Ovary (tissue), 10 donors: ENCODE data around the gene BAZ1A. TPM values are rescaled to one million over a fixed set of nuclear protein-coding genes. Genes with fewer than 3 reads are reported as not detected.
A peak's percentile ranks its signal among the peaks of the same experiment; 100 is the strongest.

Source experiments
- DNase-seq, 5 donors: peaks; one replicate each; pipeline ENCODE4 v3.0.0-alpha.2; 2019 to 2020
- H3K27ac ChIP-seq, 2 donors: fragments of 200-600 bp; one replicate each; pipeline versions ENCODE4 v1.5.1 to v1.8.0; 2019 to 2022
- H3K27me3 ChIP-seq: fragments of 200-600 bp; one replicate; pipeline ENCODE4 v1.8.0; 2022
- H3K36me3 ChIP-seq: fragments of 200-600 bp; sonication (generic); one replicate; pipeline ENCODE4 v1.5.1; 2019
- H3K4me1 ChIP-seq: one replicate; pipeline ENCODE4 v1.8.1; 2013; ENCODE audit warnings: mild to moderate bottlenecking, moderate library complexity; ENCODE audit not compliant: insufficient read depth
- H3K4me3 ChIP-seq: fragments of 200-600 bp; sonication (generic); one replicate; pipeline ENCODE4 v1.5.1; 2017
- H3K9me3 ChIP-seq, 2 donors: fragments of 200-600 bp in 1 of 2; sonication (generic) in 1 of 2; one replicate each; pipeline versions ENCODE4 v1.5.1 to v1.8.1; 2013 to 2019; ENCODE audit warnings: mild to moderate bottlenecking in 1 of 2, moderate library complexity in 1 of 2
- EP300 ChIP-seq: sonication (generic); formaldehyde crosslinking; IDR thresholded peaks from one replicate; pipeline ENCODE4 v1.6.1; 2017; ENCODE audit warnings: antibody characterized with exemption
- POLR2A ChIP-seq: fragments of 450-650 bp; IDR thresholded peaks from one replicate; pipeline ENCODE4 v1.6.1; 2017; ENCODE audit warnings: antibody characterized with exemption, mild to moderate bottlenecking, moderate library complexity
- WGBS, 3 donors: extraction: QIAGEN DNeasy Blood & Tissue Kit in 1 of 3; methylation state at CpG; one replicate each; pipeline versions ENCODE4 v1.1.5 to v1.1.7; 2013 to 2017; 5-methylcytosine and 5-hydroxymethylcytosine counted together
- intact Hi-C, 4 donors: fragments of 100-400 bp; cut with DNase I; formaldehyde crosslinking; loops; one replicate each; pipeline versions ENCODE4 v1.11.0 to v1.15.1; 2022 to 2023
- long read RNA-seq, 3 donors: library from polyadenylated mRNA in 2 of 3; unstranded in 2 of 3; transcript quantifications; one replicate each; pipeline ENCODE4 v2.0.0 and lab custom pipeline, GENCODE V29; 2021 to 2026
- polyA plus RNA-seq, 2 donors: library from polyadenylated mRNA; stranded (reverse); fragments of 200-250 nt in 1 of 2; fragments of 350-450 nt in 1 of 2; fragmentation: Illumina TruSeq in 1 of 2; extraction: RNeasy Lipid Tissue Mini Kit (QIAGEN cat#74804) in 1 of 2; gene quantifications; one replicate each; pipeline ENCODE4 v1.2.3, GENCODE V29; 2013 to 2014
- total RNA-seq, 7 donors: library from RNA; depleted of rRNA in 2 of 7; stranded (reverse); fragments of >200 nt in 2 of 7; fragmentation: NEBNext Ultra II Directional in 3 of 7; extraction: Animal tissue kit (Norgen Biotek cat#: 25700) in 3 of 7; gene quantifications; one replicate each; pipeline versions ENCODE4 v1.1.0 to v1.2.4, GENCODE V29; 2016 to 2023
- TF ChIP-seq, protein P1 (sequence below), 3 donors: fragments of 450-650 bp in 2 of 3; fragments of 200-600 bp in 1 of 3; IDR thresholded peaks; one replicate each; pipeline versions ENCODE4 v1.5.1 to v1.8.0; 2016 to 2022; ENCODE audit warnings: antibody characterized with exemption in 3 of 3, mild to moderate bottlenecking in 1 of 3
- donor health status: DM: no; HTN: no; CAD: no; lungs with moderate emphysema.
- donor health status: DM: no; HTN: no; CAD: no.
- donor health status: Bipolar disorder and iron deficiency.
- donor health status: DM: yes; HTN: yes; CAD: no.
- donor health status: DM: no; HTN: no; CAD: no.
- donor health status: DM: yes; HTN: yes; CAD: no.

The BAZ1A gene, protein sequence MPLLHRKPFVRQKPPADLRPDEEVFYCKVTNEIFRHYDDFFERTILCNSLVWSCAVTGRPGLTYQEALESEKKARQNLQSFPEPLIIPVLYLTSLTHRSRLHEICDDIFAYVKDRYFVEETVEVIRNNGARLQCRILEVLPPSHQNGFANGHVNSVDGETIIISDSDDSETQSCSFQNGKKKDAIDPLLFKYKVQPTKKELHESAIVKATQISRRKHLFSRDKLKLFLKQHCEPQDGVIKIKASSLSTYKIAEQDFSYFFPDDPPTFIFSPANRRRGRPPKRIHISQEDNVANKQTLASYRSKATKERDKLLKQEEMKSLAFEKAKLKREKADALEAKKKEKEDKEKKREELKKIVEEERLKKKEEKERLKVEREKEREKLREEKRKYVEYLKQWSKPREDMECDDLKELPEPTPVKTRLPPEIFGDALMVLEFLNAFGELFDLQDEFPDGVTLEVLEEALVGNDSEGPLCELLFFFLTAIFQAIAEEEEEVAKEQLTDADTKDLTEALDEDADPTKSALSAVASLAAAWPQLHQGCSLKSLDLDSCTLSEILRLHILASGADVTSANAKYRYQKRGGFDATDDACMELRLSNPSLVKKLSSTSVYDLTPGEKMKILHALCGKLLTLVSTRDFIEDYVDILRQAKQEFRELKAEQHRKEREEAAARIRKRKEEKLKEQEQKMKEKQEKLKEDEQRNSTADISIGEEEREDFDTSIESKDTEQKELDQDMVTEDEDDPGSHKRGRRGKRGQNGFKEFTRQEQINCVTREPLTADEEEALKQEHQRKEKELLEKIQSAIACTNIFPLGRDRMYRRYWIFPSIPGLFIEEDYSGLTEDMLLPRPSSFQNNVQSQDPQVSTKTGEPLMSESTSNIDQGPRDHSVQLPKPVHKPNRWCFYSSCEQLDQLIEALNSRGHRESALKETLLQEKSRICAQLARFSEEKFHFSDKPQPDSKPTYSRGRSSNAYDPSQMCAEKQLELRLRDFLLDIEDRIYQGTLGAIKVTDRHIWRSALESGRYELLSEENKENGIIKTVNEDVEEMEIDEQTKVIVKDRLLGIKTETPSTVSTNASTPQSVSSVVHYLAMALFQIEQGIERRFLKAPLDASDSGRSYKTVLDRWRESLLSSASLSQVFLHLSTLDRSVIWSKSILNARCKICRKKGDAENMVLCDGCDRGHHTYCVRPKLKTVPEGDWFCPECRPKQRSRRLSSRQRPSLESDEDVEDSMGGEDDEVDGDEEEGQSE (N-terminal part only)
- 10 to 100 TPM; 12.5 to 30.1 (median 17.9) TPM for total RNA-seq
- 10 to 100 TPM; 10.4 to 14.2 TPM for polyA plus RNA-seq
- long read RNA-seq, donor 1, partial matches to known transcripts = 17 of 22 reads
- long read RNA-seq, donor 1, other reads (novel, unspliced or antisense) = 5 of 22 reads
- long read RNA-seq, donor 2, full-length matches to known transcripts = 1 of 1 reads
- long read RNA-seq, donor 2, partial matches to known transcripts = 0 of 1 reads
- long read RNA-seq, donor 2, other reads (novel, unspliced or antisense) = 0 of 1 reads
- long read RNA-seq, donor 3, partial matches to known transcripts = 7 of 9 reads
- long read RNA-seq, donor 3, other reads (novel, unspliced or antisense) = 2 of 9 reads

DNA sequence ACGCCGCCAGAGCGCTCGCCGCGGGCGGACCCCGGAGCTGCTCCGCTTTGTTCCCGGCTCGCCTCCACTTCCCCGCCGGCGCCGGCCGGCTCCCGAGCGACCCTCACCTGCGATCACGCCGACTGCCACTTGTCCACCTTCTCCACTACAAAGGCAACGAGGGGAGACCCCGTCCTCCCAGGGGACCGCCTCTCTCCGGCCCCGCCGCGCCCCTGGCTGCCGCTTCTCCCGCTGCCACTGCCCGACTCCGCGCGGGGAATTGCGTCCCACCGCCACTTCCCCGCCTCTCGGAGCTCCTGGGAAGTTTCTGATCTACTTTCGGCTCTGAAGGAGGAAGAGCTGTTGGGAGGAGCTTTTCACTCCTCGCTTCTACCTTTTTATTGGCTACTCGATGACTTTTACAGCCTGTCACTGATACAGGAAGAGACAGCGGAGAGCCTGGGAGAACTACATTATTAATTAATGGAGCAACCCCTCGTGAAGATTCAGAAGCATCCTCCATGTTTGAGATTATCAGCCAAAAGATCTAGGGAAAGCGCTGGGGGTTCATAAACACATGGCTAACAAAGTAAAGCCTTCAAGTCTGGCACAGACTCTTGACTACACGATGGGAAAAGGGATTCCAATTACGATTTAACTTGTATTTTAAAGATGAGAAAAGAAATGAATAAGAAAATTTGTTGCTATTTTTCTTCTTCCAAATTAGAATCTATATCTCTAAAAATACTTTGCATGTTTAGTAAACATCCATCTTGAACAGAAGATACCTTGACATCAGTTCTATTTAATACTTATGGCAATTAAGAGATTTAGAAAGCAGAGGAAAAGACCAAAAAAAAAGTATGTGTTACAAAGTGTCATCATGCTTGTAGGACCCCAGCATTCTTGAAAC lies at the start of gene BAZ1A:
Gene BAZ1A, minus strand, starts transcription at position 330 of the 892 bp plus-strand sequence. CDS start 756 bp downstream, outside the sequence.
- H3K36me3 ChIP-seq = no peaks in the 10 kb centered on the region
- peak within 1 kb of the TSS; percentile 80 for H3K4me3 ChIP-seq
- peak within 1 kb of the TSS; percentile 91 to 99 for H3K27ac ChIP-seq
- H3K27me3 ChIP-seq = no peaks in the 10 kb centered on the region
- peak; percentile 66 to 77 (median 73) for DNase-seq
- no peaks in the 10 kb centered on the region for H3K4me1 ChIP-seq
- whole genome bisulfite sequencing, 3 donors = 0 to 1% (median 1%) methylated on average over 38 to 46 of the region's 46 CpGs
- intact Hi-C loops = no loop called here
- H3K9me3 ChIP-seq = no peaks in the 10 kb centered on the region
- TF ChIP-seq EP300 (no peak), POLR2A (peak; percentile 89)
- TF ChIP-seq, protein P1, sequence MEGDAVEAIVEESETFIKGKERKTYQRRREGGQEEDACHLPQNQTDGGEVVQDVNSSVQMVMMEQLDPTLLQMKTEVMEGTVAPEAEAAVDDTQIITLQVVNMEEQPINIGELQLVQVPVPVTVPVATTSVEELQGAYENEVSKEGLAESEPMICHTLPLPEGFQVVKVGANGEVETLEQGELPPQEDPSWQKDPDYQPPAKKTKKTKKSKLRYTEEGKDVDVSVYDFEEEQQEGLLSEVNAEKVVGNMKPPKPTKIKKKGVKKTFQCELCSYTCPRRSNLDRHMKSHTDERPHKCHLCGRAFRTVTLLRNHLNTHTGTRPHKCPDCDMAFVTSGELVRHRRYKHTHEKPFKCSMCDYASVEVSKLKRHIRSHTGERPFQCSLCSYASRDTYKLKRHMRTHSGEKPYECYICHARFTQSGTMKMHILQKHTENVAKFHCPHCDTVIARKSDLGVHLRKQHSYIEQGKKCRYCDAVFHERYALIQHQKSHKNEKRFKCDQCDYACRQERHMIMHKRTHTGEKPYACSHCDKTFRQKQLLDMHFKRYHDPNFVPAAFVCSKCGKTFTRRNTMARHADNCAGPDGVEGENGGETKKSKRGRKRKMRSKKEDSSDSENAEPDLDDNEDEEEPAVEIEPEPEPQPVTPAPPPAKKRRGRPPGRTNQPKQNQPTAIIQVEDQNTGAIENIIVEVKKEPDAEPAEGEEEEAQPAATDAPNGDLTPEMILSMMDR (IDR thresholded peaks at IDR 0.05) = peak in 2 of 3 donors; percentile 12 to 51

DNA sequence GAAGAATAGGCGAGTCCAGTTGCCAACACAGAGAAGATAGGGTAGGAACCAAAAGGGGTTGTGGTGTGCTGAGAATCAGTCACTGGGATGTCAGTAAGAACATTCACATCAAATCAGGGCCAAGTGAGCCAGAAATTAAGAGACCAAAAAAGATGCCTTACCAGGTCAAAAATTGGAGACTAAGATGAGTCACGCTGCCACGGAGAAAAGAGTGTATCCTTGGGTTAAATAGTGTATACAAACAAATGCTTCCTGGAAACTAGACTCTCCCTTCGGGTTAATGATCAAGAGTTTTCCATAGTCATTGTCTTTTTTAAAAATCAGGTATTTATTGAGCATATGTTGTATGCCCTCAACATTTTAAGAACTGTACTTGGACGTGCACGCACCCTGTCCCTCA lies 45.2 kb upstream of the BAZ1A start:
- Histone ChIP-seq H3K27ac (no peak overlapping the region), H3K4me3 (no peak overlapping the region), H3K4me1 (no peaks in the 10 kb centered on the region), H3K9me3 (no peaks in the 10 kb centered on the region), H3K36me3 (no peaks in the 10 kb centered on the region), H3K27me3 (no peaks in the 10 kb centered on the region)
- no peak for TF ChIP-seq EP300
- TF ChIP-seq POLR2A = no peak
- TF ChIP-seq, protein P1 (IDR thresholded peaks at IDR 0.05) = no peak
- no peak for DNase-seq
- intact Hi-C loops = no loop called here
- WGBS, 3 donors = 72 to 74% (median 73%) methylated on average over 6 of the region's 6 CpGs

DNA sequence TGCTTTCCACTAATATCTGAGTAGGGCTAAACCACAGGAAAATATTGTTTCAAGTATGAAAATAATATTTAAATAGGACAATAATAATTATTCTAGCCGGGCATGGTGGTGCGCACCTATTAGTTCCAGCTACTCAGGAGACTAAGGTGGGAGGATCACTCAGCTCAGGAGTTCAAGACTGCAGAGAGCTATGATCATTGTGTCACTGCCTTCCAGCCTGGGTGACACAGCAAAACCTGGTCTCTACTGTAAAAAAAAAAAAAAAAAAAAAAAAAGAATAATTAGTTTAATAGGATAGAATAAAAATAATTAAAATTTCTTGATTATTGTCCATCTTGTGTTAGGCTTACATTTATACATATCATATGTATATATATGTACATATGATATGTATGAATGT lies 38.5 kb upstream of the BAZ1A start:
- no peaks in the 10 kb centered on the region for H3K4me1 ChIP-seq
- DNase-seq = no peak
- intact Hi-C loops = no loop called here
- TF ChIP-seq POLR2A (no peak), EP300 (no peak)
- TF ChIP-seq, protein P1 (IDR thresholded peaks at IDR 0.05) = no peak
- no peak overlapping the region for H3K4me3 ChIP-seq
- no peaks in the 10 kb centered on the region for H3K36me3 ChIP-seq
- H3K9me3 ChIP-seq = no peaks in the 10 kb centered on the region
- no peaks in the 10 kb centered on the region for H3K27me3 ChIP-seq
- 67 to 82% (median 74%) methylated on average over 2 of the region's 2 CpGs for WGBS, 3 donors
- H3K27ac ChIP-seq = no peak overlapping the region
